Activated CD8-positive, alpha-beta memory T cell treated with anti-CD3 and anti-CD28 coated beads for 1 hour (primary cell): ENCODE data around the gene KIRREL3.
"Not testable (repeated sequence)": the region's sequence is repeated elsewhere in the genome, so short reads cannot be mapped to it uniquely, and the experiment has no call there.

ENCODE experiments used
- DNase-seq, 2 donors: peaks; one replicate each; pipeline ENCODE4 v3.0.0-alpha.2; 2020; ENCODE audit warnings: low read depth in 1 of 2; ENCODE audit errors: extremely low read depth in 1 of 2

The KIRREL3 gene

GRCh38 chr11:126398721-126399120, 601.8 kb downstream of the KIRREL3 start:
- no peak for DNase-seq

GRCh38 chr11:126398296-126398695, 602.3 kb downstream of the KIRREL3 start:
- DNase-seq, result no peak

GRCh38 chr11:126396965-126397364, 603.6 kb downstream of the KIRREL3 start:
- DNase-seq, result no peak

- DNase-seq, result not testable (repeated sequence)
Observed at GRCh38 chr11:126396266-126396665, 604.3 kb downstream of the KIRREL3 start.

- DNase-seq, result not testable (repeated sequence)
Observed at GRCh38 chr11:126395784-126396183, 604.8 kb downstream of the KIRREL3 start.

- not testable (repeated sequence) for DNase-seq
Observed at GRCh38 chr11:126394634-126395072, 605.9 kb downstream of the KIRREL3 start.

GRCh38 chr11:126394036-126394435, 606.5 kb downstream of the KIRREL3 start:
- no peak for DNase-seq

GRCh38 chr11:126393143-126393542, 607.4 kb downstream of the KIRREL3 start:
- no peak for DNase-seq

GRCh38 chr11:126392633-126393013, 607.9 kb downstream of the KIRREL3 start:
- DNase-seq, result no peak

- no peak for DNase-seq
Observed at GRCh38 chr11:126391970-126392632, 608.5 kb downstream of the KIRREL3 start.

GRCh38 chr11:126391286-126391954, 609.1 kb downstream of the KIRREL3 start:
- no peak for DNase-seq

GRCh38 chr11:126390272-126390867, 610.2 kb downstream of the KIRREL3 start:
- no peak for DNase-seq

GRCh38 chr11:126387857-126388256, 612.7 kb downstream of the KIRREL3 start:
- DNase-seq, result no peak

- not testable (repeated sequence) for DNase-seq
Observed at GRCh38 chr11:126386729-126387071, 613.9 kb downstream of the KIRREL3 start.

GRCh38 chr11:126385991-126386728, 614.4 kb downstream of the KIRREL3 start:
- no peak for DNase-seq

- DNase-seq, result no peak
Observed at GRCh38 chr11:126384449-126385070, 616.0 kb downstream of the KIRREL3 start.

- no peak for DNase-seq
Observed at GRCh38 chr11:126383339-126384335, 616.9 kb downstream of the KIRREL3 start.

- DNase-seq, result not testable (repeated sequence)
Observed at GRCh38 chr11:126382641-126383040, 617.9 kb downstream of the KIRREL3 start.

GRCh38 chr11:126381960-126382359, 618.6 kb downstream of the KIRREL3 start:
- DNase-seq, result not testable (repeated sequence)

GRCh38 chr11:126380909-126381308, 619.7 kb downstream of the KIRREL3 start:
- no peak for DNase-seq
